ENCODE measurements around the gene PIK3CD. TPM values are rescaled to one million over a fixed set of nuclear protein-coding genes. Genes with fewer than 3 reads are reported as not detected.

The PIK3CD gene
- polyA plus RNA-seq, 1 of the 3 experiments (the other 2 are of a cell fraction) = 6.0 TPM

DNA sequence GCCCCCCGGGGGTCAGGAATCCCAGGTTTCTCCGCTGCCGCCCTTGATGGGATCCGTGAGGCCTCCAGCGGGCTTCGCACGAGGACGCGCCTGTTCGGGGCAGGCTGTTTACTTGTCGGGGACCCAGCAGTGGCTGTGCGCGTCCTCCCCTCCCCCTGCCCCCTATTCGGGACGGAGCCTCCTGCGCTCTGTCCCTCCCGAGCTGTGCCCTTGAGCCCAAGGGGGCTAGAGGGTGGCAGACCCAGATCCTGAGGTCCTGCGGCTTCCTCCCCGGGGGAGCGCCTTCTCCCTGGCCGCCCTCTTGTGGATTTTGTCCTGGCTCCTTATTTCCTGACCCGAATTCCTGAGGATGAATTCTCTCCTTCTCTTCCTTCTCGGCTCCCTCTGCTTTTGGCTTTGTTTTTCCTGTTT lies 38.4 kb downstream of the PIK3CD start:
- 64% methylated on average over 6 of the region's 23 CpGs for WGBS (ENCODE audit: low lambda C conversion rate)
- CTCF ChIA-PET = interaction anchor here (0.9 to 2.4 kb wide), 3 partner anchors 12 to 31 kb away, joined by 5 to 10 read pairs (median 8); no protein-coding TSS in a partner anchor
- H3F3A ChIP-seq (replicated peaks; ENCODE audit: insufficient read depth) = peaks cover 20% of the 10 kb centered on the region
- peaks cover 3% of the 10 kb centered on the region; the same call in 1 of the 2 replicates for H3K79me2 ChIP-seq (ENCODE audit: insufficient read depth)
- no peaks in the 10 kb centered on the region for H4K20me1 ChIP-seq (ENCODE audit: insufficient read depth)
- H3K4me2 ChIP-seq = peak overlapping the region; percentile 74; the same call in 1 of the 2 replicates
- H3K9me3 ChIP-seq = no peaks in the 10 kb centered on the region
- no peaks in the 10 kb centered on the region for H3K27me3 ChIP-seq (ENCODE audit: insufficient read depth)
- H3K9ac ChIP-seq = no peak overlapping the region
- peak overlapping the region; percentile 56 to 63 for H3K4me3 ChIP-seq (ENCODE audit: low read depth in 2 of 2, low read length in 1 of 2)
- peaks cover 0 to 18% of the 10 kb centered on the region in 2 experiments; a peak in 2 of 4 replicates for H3K4me1 ChIP-seq (ENCODE audit: control insufficient read depth in 1 of 2, insufficient read depth in 2 of 2, low read depth in 1 of 2, low read length in 1 of 2)
- no peak overlapping the region for H3K27ac ChIP-seq (ENCODE audit: low read depth in 2 of 2, low read length in 1 of 2)
- POLR2A ChIA-PET = no interaction called here
- no peaks in the 10 kb centered on the region for H3K9me2 ChIP-seq
- no peaks in the 10 kb centered on the region for H3K36me3 ChIP-seq (replicated peaks in 1 of 2; ENCODE audit: control insufficient read depth in 1 of 2, insufficient read depth in 2 of 2, low read length in 1 of 2)
- DNase-seq = peak; percentile 45
- TF ChIP-seq CHD2 (IDR thresholded peaks at IDR 0.05; ENCODE audit: low read length, partially characterized antibody) = no peak
- TF ChIP-seq EP300 (IDR thresholded peaks at IDR 0.05; ENCODE audit: borderline replicate concordance in 1 of 2, low read depth in 1 of 2, low read length in 1 of 2) = no peak
- TF ChIP-seq TCF12 (IDR thresholded peaks at IDR 0.05) = no peak
- TF ChIP-seq EZH2phosphoT487 (IDR thresholded peaks at IDR 0.05; ENCODE audit: borderline replicate concordance, low read depth) = no peak
- TF ChIP-seq MXI1 (IDR thresholded peaks at IDR 0.05; ENCODE audit: low read depth, low read length) = no peak
- TF ChIP-seq NRF1 (IDR thresholded peaks at IDR 0.05; ENCODE audit: low read depth, low read length) = no peak
- no peak for TF ChIP-seq GABPA (IDR thresholded peaks at IDR 0.05; ENCODE audit: low read depth)
- TF ChIP-seq POLR2AphosphoS5 (IDR thresholded peaks at IDR 0.05; ENCODE audit: low read depth, low read length) = no peak
- TF ChIP-seq, protein P1, sequence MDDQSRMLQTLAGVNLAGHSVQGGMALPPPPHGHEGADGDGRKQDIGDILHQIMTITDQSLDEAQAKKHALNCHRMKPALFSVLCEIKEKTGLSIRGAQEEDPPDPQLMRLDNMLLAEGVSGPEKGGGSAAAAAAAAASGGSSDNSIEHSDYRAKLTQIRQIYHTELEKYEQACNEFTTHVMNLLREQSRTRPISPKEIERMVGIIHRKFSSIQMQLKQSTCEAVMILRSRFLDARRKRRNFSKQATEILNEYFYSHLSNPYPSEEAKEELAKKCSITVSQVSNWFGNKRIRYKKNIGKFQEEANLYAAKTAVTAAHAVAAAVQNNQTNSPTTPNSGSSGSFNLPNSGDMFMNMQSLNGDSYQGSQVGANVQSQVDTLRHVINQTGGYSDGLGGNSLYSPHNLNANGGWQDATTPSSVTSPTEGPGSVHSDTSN (IDR thresholded peaks at IDR 0.05) = no peak
- TF ChIP-seq ELF1 (IDR thresholded peaks at IDR 0.05) = no peak
- no peak for TF ChIP-seq MAX (IDR thresholded peaks at IDR 0.05; ENCODE audit: low read depth)
- no peak for TF ChIP-seq RXRA (IDR thresholded peaks at IDR 0.05; ENCODE audit: borderline replicate concordance, low read depth)
- no peak for TF ChIP-seq YY1 (IDR thresholded peaks at IDR 0.05; ENCODE audit: low read depth)
- no peak for TF ChIP-seq USF1 (IDR thresholded peaks at IDR 0.05; ENCODE audit: borderline replicate concordance, low read depth)
- no peak for TF ChIP-seq JUND (IDR thresholded peaks at IDR 0.05)
- no peak overlapping the region for H2AFZ ChIP-seq (ENCODE audit: low read depth)

DNA sequence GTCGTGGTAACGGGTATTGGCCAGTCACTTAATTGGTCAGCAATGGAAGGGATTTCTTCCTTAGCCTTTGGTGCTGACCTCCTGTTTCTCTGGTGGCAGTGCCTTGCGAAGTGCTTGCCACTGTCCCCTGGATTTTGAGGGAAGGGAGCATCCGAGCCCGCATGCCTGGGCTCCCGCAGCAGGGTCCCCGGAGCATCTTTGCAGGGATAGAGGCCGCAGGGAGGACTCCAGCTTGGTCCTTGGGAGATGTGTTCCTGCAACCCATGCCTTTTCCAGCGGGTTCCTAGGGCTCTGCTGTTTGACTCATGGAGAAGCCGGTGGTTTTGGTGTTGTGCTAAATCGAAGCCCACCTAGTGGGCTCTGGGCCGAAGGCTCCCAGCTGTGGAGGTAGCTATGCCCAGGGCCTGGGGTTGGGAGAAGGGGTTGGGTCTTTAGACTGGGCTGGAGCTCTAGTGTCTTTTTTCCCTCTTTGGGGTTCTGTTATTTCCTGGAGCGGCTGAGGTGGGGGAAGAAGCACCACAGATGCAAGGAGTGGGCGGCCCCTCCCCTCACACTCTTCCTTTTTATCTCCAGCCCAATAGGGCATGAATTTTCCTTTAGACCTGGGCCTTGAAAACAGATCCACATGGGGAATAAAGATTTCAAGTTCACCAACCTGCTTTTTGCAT lies 39.0 kb downstream of the PIK3CD start:
- Histone ChIP-seq H3K9me3 (no peaks in the 10 kb centered on the region), H3K27ac (ENCODE audit: low read depth in 2 of 2, low read length in 1 of 2) (no peak overlapping the region), H2AFZ (ENCODE audit: low read depth) (no peak overlapping the region), H3K9ac (no peak overlapping the region), H4K20me1 (ENCODE audit: insufficient read depth) (no peaks in the 10 kb centered on the region), H3K9me2 (no peaks in the 10 kb centered on the region), H3K27me3 (ENCODE audit: insufficient read depth) (no peaks in the 10 kb centered on the region), H3K79me2 (ENCODE audit: insufficient read depth) (peaks cover 3% of the 10 kb centered on the region; the same call in 1 of the 2 replicates), H3F3A (replicated peaks; ENCODE audit: insufficient read depth) (peaks cover 20% of the 10 kb centered on the region), H3K4me2 (peak overlapping the region; percentile 74), H3K4me1 (ENCODE audit: control insufficient read depth in 1 of 2, insufficient read depth in 2 of 2, low read depth in 1 of 2, low read length in 1 of 2) (peaks cover 0 to 18% of the 10 kb centered on the region in 2 experiments; a peak in 2 of 4 replicates), H3K36me3 (replicated peaks in 1 of 2; ENCODE audit: control insufficient read depth in 1 of 2, insufficient read depth in 2 of 2, low read length in 1 of 2) (no peaks in the 10 kb centered on the region), H3K4me3 (ENCODE audit: low read depth in 2 of 2, low read length in 1 of 2) (peak overlapping the region in 1 of 2 experiments; percentile 56; a peak in 1 of 4 replicates)
- POLR2A ChIA-PET = no interaction called here
- no peak for DNase-seq
- WGBS (ENCODE audit: low lambda C conversion rate) = 94% methylated on average over 7 of the region's 14 CpGs
- TF ChIP-seq, protein P2, sequence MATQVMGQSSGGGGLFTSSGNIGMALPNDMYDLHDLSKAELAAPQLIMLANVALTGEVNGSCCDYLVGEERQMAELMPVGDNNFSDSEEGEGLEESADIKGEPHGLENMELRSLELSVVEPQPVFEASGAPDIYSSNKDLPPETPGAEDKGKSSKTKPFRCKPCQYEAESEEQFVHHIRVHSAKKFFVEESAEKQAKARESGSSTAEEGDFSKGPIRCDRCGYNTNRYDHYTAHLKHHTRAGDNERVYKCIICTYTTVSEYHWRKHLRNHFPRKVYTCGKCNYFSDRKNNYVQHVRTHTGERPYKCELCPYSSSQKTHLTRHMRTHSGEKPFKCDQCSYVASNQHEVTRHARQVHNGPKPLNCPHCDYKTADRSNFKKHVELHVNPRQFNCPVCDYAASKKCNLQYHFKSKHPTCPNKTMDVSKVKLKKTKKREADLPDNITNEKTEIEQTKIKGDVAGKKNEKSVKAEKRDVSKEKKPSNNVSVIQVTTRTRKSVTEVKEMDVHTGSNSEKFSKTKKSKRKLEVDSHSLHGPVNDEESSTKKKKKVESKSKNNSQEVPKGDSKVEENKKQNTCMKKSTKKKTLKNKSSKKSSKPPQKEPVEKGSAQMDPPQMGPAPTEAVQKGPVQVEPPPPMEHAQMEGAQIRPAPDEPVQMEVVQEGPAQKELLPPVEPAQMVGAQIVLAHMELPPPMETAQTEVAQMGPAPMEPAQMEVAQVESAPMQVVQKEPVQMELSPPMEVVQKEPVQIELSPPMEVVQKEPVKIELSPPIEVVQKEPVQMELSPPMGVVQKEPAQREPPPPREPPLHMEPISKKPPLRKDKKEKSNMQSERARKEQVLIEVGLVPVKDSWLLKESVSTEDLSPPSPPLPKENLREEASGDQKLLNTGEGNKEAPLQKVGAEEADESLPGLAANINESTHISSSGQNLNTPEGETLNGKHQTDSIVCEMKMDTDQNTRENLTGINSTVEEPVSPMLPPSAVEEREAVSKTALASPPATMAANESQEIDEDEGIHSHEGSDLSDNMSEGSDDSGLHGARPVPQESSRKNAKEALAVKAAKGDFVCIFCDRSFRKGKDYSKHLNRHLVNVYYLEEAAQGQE (IDR thresholded peaks at IDR 0.05; ENCODE audit: low read depth, low read length) = no peak
- TF ChIP-seq GABPA (IDR thresholded peaks at IDR 0.05; ENCODE audit: low read depth) = no peak
- TF ChIP-seq MXI1 (IDR thresholded peaks at IDR 0.05; ENCODE audit: low read depth, low read length) = no peak
- no peak for TF ChIP-seq EZH2phosphoT487 (IDR thresholded peaks at IDR 0.05; ENCODE audit: borderline replicate concordance, low read depth)
- TF ChIP-seq EP300 (IDR thresholded peaks at IDR 0.05; ENCODE audit: borderline replicate concordance in 1 of 2, low read depth in 1 of 2, low read length in 1 of 2) = no peak
- TF ChIP-seq SMC3 (IDR thresholded peaks at IDR 0.05; ENCODE audit: low read depth, low read length) = no peak
- no peak for TF ChIP-seq USF1 (IDR thresholded peaks at IDR 0.05; ENCODE audit: borderline replicate concordance, low read depth)
- no peak for TF ChIP-seq TEAD4 (IDR thresholded peaks at IDR 0.05; ENCODE audit: borderline replicate concordance, insufficient read depth)
- CTCF ChIA-PET = interaction anchor here (0.9 to 2.4 kb wide), 5 partner anchors 10 to 34 kb away, joined by 3 to 10 read pairs (median 5); no protein-coding TSS in a partner anchor

Data from SK-N-SH (cell line).